ENCODE data around the gene ROBO1.

- TF ChIP-seq CTCF (optimal IDR thresholded peaks at IDR 0.05 in 1 of 3, IDR thresholded peaks at IDR 0.05 in 1 of 3, conservative IDR thresholded peaks at IDR 0.05 in 1 of 3; ENCODE audit: extremely low read depth in 1 of 3, insufficient read depth in 2 of 3, low read length in 3 of 3) (no peak), EZH2 (IDR thresholded peaks at IDR 0.05; ENCODE audit: low read length) (no peak)
These were observed 181.6 kb downstream of the ROBO1 start for GRCh38 chr3:79586232-79586631.
